Muscle of back (tissue), 11 donors: ENCODE results near the gene PSMG1. TPM values are rescaled to one million over a fixed set of nuclear protein-coding genes. Genes with fewer than 3 reads are reported as not detected.
"Not testable (repeated sequence)": the region's sequence is repeated elsewhere in the genome, so short reads cannot be mapped to it uniquely, and the experiment has no call there.

Source experiments
- DNase-seq, 3 donors: peaks; one replicate each; pipeline versions ENCODE4 v3.0.0 to v3.0.0-alpha.2; 2013
- polyA plus RNA-seq, 10 donors: library from polyadenylated mRNA; unstranded; fragments of 120-200 nt; gene quantifications; one replicate each; pipeline ENCODE4 v1.2.1, GENCODE V29; 2013; ENCODE audit not compliant: insufficient read length in 10 of 10

PSMG1 gene
- polyA plus RNA-seq, 10 donors = 22.5 to 39.1 (median 32.5) TPM

GRCh38 chr21:39159342-39160063 is 23.7 kb downstream of the PSMG1 start:
- peak; percentile 38 to 61 (median 54) for DNase-seq

GRCh38 chr21:39157241-39157640 is 26.0 kb downstream of the PSMG1 start:
- not testable (repeated sequence) for DNase-seq

GRCh38 chr21:39156024-39156423 is 27.2 kb downstream of the PSMG1 start:
- DNase-seq = peak in 1 of 3 donors; percentile 23

- no peak for DNase-seq
Measured at GRCh38 chr21:39155578-39155977, 27.7 kb downstream of the PSMG1 start.

- DNase-seq = no peak
Measured at GRCh38 chr21:39153842-39154241, 29.4 kb downstream of the PSMG1 start.

- DNase-seq = no peak
Measured at GRCh38 chr21:39153373-39153772, 29.9 kb downstream of the PSMG1 start.

- no peak for DNase-seq
Measured at GRCh38 chr21:39152271-39152670, 31.0 kb downstream of the PSMG1 start.

GRCh38 chr21:39150877-39151276 is 32.4 kb downstream of the PSMG1 start:
- no peak for DNase-seq

GRCh38 chr21:39150316-39150715 is 32.9 kb downstream of the PSMG1 start:
- DNase-seq = no peak

- no peak for DNase-seq
Measured at GRCh38 chr21:39149882-39150281, 33.4 kb downstream of the PSMG1 start.

- DNase-seq = no peak
Measured at GRCh38 chr21:39148975-39149374, 34.3 kb downstream of the PSMG1 start.

- no peak for DNase-seq
Measured at GRCh38 chr21:39144191-39144590, 39.1 kb downstream of the PSMG1 start.

- DNase-seq = no peak
Measured at GRCh38 chr21:39142972-39143371, 40.3 kb downstream of the PSMG1 start.

GRCh38 chr21:39141502-39141901 is 41.7 kb downstream of the PSMG1 start:
- DNase-seq = no peak

GRCh38 chr21:39137248-39138178 is 45.7 kb downstream of the PSMG1 start:
- DNase-seq = peak; percentile 43 to 60 (median 54)

GRCh38 chr21:39136711-39137110 is 46.5 kb downstream of the PSMG1 start:
- DNase-seq = no peak

- DNase-seq = not testable (repeated sequence)
Measured at GRCh38 chr21:39136138-39136537, 47.1 kb downstream of the PSMG1 start.

- DNase-seq = no peak
Measured at GRCh38 chr21:39134288-39134810, 48.9 kb downstream of the PSMG1 start.

- no peak for DNase-seq
Measured at GRCh38 chr21:39132248-39132647, 51.0 kb downstream of the PSMG1 start.

- DNase-seq = no peak
Measured at GRCh38 chr21:39131791-39132190, 51.5 kb downstream of the PSMG1 start.

GRCh38 chr21:39127506-39127905 is 55.7 kb downstream of the PSMG1 start:
- DNase-seq = no peak

- DNase-seq = no peak
Measured at GRCh38 chr21:39126486-39126806, 56.8 kb downstream of the PSMG1 start.
